Thoracic aorta (tissue), 2 donors: ENCODE data around the gene ZNF385B. TPM values are rescaled to one million over a fixed set of nuclear protein-coding genes. Genes with fewer than 3 reads are reported as not detected.

Source experiments
- ATAC-seq: fragments of 150-250 bp; one replicate; pipeline ENCODE4 v1.8.0; 2017; ENCODE audit warnings: low read depth; ENCODE audit not compliant: insufficient number of reproducible peaks, low FRiP score
- DNase-seq: peaks from one replicate; pipeline ENCODE4 v3.0.0-alpha.2; 2020; ENCODE audit warnings: low spot score
- H3K27ac ChIP-seq, 2 donors: fragments of 200-600 bp; sonication (generic); 1 replicate in 1 of 2; 2 replicates in 1 of 2; pipeline ENCODE4 v1.5.1; 2016; ENCODE audit warnings: mild to moderate bottlenecking in 2 of 2, moderate library complexity in 2 of 2
- H3K27me3 ChIP-seq: fragments of 200-600 bp; sonication (generic); replicated peaks from 2 replicates; pipeline ENCODE4 v1.6.0; 2016; ENCODE audit warnings: mild to moderate bottlenecking; ENCODE audit not compliant: insufficient read depth
- H3K36me3 ChIP-seq: fragments of 200-600 bp; sonication (generic); one replicate; pipeline ENCODE4 v1.5.1; 2016
- H3K4me1 ChIP-seq, 2 donors: fragments of 200-600 bp; sonication (generic); 1 replicate in 1 of 2; 2 replicates in 1 of 2; pipeline versions ENCODE4 v1.5.1 to v1.6.0; 2016; ENCODE audit warnings: low read depth in 2 of 2, mild to moderate bottlenecking in 1 of 2; ENCODE audit not compliant: control insufficient read depth in 1 of 2
- H3K4me3 ChIP-seq: fragments of 200-600 bp; sonication (generic); 2 replicates; pipeline ENCODE4 v1.5.1; 2016; ENCODE audit warnings: mild to moderate bottlenecking
- H3K9me3 ChIP-seq: fragments of 200-600 bp; sonication (generic); 2 replicates; pipeline ENCODE4 v1.5.1; 2016
- total RNA-seq, 2 donors: library from RNA; depleted of rRNA; stranded (reverse); fragments of >200 nt; gene quantifications; one replicate each; pipeline versions ENCODE4 v1.1.0 to v1.2.3, GENCODE V29; 2016
- TF ChIP-seq, protein P1 (sequence below): fragments of 200-600 bp; sonication (generic); IDR thresholded peaks from one replicate; pipeline ENCODE4 v1.5.1; 2019; ENCODE audit warnings: antibody characterized with exemption

The ZNF385B gene
- total RNA-seq, 2 donors from 2014 or later: 0.41 to 1.9 TPM

- ATAC-seq (no peak), DNase-seq (no peak)
- H3K9me3 ChIP-seq: no peaks in the 10 kb centered on the region
- H3K36me3 ChIP-seq: no peaks in the 10 kb centered on the region
- H3K27ac ChIP-seq: no peak overlapping the region
- TF ChIP-seq, protein P1, sequence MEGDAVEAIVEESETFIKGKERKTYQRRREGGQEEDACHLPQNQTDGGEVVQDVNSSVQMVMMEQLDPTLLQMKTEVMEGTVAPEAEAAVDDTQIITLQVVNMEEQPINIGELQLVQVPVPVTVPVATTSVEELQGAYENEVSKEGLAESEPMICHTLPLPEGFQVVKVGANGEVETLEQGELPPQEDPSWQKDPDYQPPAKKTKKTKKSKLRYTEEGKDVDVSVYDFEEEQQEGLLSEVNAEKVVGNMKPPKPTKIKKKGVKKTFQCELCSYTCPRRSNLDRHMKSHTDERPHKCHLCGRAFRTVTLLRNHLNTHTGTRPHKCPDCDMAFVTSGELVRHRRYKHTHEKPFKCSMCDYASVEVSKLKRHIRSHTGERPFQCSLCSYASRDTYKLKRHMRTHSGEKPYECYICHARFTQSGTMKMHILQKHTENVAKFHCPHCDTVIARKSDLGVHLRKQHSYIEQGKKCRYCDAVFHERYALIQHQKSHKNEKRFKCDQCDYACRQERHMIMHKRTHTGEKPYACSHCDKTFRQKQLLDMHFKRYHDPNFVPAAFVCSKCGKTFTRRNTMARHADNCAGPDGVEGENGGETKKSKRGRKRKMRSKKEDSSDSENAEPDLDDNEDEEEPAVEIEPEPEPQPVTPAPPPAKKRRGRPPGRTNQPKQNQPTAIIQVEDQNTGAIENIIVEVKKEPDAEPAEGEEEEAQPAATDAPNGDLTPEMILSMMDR: no peak
- H3K4me1 ChIP-seq: no peaks in the 10 kb centered on the region
- no peaks in the 10 kb centered on the region for H3K27me3 ChIP-seq
- H3K4me3 ChIP-seq: no peak overlapping the region
Measured at GRCh38 chr2:179403624-179404023, 457.8 kb downstream of the ZNF385B start.

DNA sequence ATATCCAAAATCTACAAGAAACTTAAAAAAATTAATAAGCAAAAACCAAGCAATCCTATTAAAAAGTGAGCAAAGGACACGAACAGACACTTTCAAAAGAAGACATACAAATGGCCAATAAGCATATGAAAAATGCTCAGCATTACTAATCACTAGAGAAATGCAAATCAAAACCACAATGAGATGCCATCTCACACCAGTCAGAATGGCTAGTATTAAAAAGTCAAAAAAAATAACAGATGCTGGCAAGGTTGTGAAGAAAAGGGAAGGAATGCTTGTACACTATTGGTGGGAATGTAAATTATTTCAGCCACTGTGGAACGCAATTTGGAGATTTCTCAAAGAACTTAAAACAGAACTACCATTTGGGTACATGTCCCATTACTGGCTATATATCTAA is 467.9 kb downstream of the ZNF385B start:
- DNase-seq: no peak
- Histone ChIP-seq H3K9me3 (no peaks in the 10 kb centered on the region), H3K4me1 (no peaks in the 10 kb centered on the region), H3K36me3 (no peaks in the 10 kb centered on the region), H3K4me3 (no peak overlapping the region), H3K27me3 (no peaks in the 10 kb centered on the region), H3K27ac (no peak overlapping the region)
- TF ChIP-seq, protein P1: no peak
- no peak for ATAC-seq

Other genes with a start within 250 kb of the ZNF385B start
- gene CWC22, start 145.7 kb upstream of the ZNF385B start, total RNA-seq: 10 to 100 TPM; 20.0 to 32.5 TPM